D341Med (cell line): ENCODE measurements around the gene CLEC3B.
A peak's percentile ranks its signal among the peaks of the same experiment; 100 is the strongest.
"Not testable (repeated sequence)": the region's sequence is repeated elsewhere in the genome, so short reads cannot be mapped to it uniquely, and the experiment has no call there.

Experiments used
- DNase-seq: peaks from one replicate; pipeline ENCODE4 v3.0.0; 2012; ENCODE audit warnings: low spot score

Gene CLEC3B

GRCh38 chr3:45035441-45036301 lies 9.6 kb downstream of the CLEC3B start:
- DNase-seq, result no peak

GRCh38 chr3:45037720-45038455 lies 11.8 kb downstream of the CLEC3B start:
- peak; percentile 91 for DNase-seq

- DNase-seq, result no peak
Observed at GRCh38 chr3:45041666-45042065, 15.6 kb downstream of the CLEC3B start.

- no peak for DNase-seq
Observed at GRCh38 chr3:45042162-45042561, 16.1 kb downstream of the CLEC3B start.

GRCh38 chr3:45043728-45044299 lies 17.7 kb downstream of the CLEC3B start:
- no peak for DNase-seq

- no peak for DNase-seq
Observed at GRCh38 chr3:45048244-45048643, 22.1 kb downstream of the CLEC3B start.

GRCh38 chr3:45049807-45050206 lies 23.7 kb downstream of the CLEC3B start:
- no peak for DNase-seq

- DNase-seq, result no peak
Observed at GRCh38 chr3:45051685-45052084, 25.6 kb downstream of the CLEC3B start.

GRCh38 chr3:45053805-45054195 lies 27.7 kb downstream of the CLEC3B start:
- not testable (repeated sequence) for DNase-seq

- no peak for DNase-seq
Observed at GRCh38 chr3:45054196-45054857, 28.2 kb downstream of the CLEC3B start.

- DNase-seq, result no peak
Observed at GRCh38 chr3:45055032-45055410, 28.9 kb downstream of the CLEC3B start.

- DNase-seq, result no peak
Observed at GRCh38 chr3:45055411-45056143, 29.5 kb downstream of the CLEC3B start.

GRCh38 chr3:45056608-45057301 lies 30.7 kb downstream of the CLEC3B start:
- DNase-seq, result no peak

- no peak for DNase-seq
Observed at GRCh38 chr3:45057557-45057956, 31.5 kb downstream of the CLEC3B start.

GRCh38 chr3:45059132-45059531 lies 33.0 kb downstream of the CLEC3B start:
- no peak for DNase-seq

GRCh38 chr3:45060165-45060892 lies 34.2 kb downstream of the CLEC3B start:
- DNase-seq, result no peak

- no peak for DNase-seq
Observed at GRCh38 chr3:45062697-45063070, 36.6 kb downstream of the CLEC3B start.

- no peak for DNase-seq
Observed at GRCh38 chr3:45064512-45065372, 38.6 kb downstream of the CLEC3B start.

GRCh38 chr3:45065373-45065720 lies 39.2 kb downstream of the CLEC3B start:
- no peak for DNase-seq
